Activated CD8-positive, alpha-beta memory T cell treated with anti-CD3 and anti-CD28 coated beads, Interleukin-2, amount 10 ng/mL, durations not matched to agents 7 days and 5 days (primary cell): ENCODE data around the gene PM20D2. TPM values are rescaled to one million over a fixed set of nuclear protein-coding genes. Genes with fewer than 3 reads are reported as not detected.
"Not testable (repeated sequence)": the region's sequence is repeated elsewhere in the genome, so short reads cannot be mapped to it uniquely, and the experiment has no call there.

Experiments
- ATAC-seq: fragments of 150-1000 bp; cut with Tn5 transposase; one replicate; pipeline ENCODE4 v1.10.0; 2021; ENCODE audit warnings: moderate library complexity
- CTCF ChIA-PET: fragments of 350-600 bp; sonication (Branson Sonifier 250); formaldehyde crosslinking; loops from one replicate; lab custom pipeline; 2021; ENCODE audit warnings: antibody characterized with exemption; lab: Charles Lee
- DNase-seq: peaks from one replicate; pipeline ENCODE4 v3.0.0-alpha.2; 2020
- H3K27ac Mint-ChIP-seq: one replicate; pipeline ENCODE4 v1.8.0; 2021; ENCODE audit warnings: mild to moderate bottlenecking, mixed read lengths
- H3K27me3 Mint-ChIP-seq: one replicate; pipeline ENCODE4 v1.8.0; 2021; ENCODE audit warnings: mixed read lengths
- H3K36me3 Mint-ChIP-seq: one replicate; pipeline ENCODE4 v1.8.0; 2021; ENCODE audit warnings: mild to moderate bottlenecking, mixed read lengths
- H3K4me1 Mint-ChIP-seq: one replicate; pipeline ENCODE4 v1.8.0; 2021; ENCODE audit warnings: mixed read lengths
- H3K4me3 Mint-ChIP-seq: one replicate; pipeline ENCODE4 v1.8.0; 2021; ENCODE audit warnings: mild to moderate bottlenecking, moderate library complexity, mixed read lengths
- H3K9me3 Mint-ChIP-seq: one replicate; pipeline ENCODE4 v1.8.0; 2022; ENCODE audit warnings: low read depth, mixed read lengths
- total RNA-seq, 2 experiments: library from RNA; stranded (reverse); gene quantifications; one replicate each; pipeline ENCODE4 v1.2.3, GENCODE V29; 2021

Gene PM20D2
- 10 to 100 TPM; 13.1 to 16.6 TPM for total RNA-seq

- Mint-ChIP-seq H3K27ac (peak within 1 kb of the TSS; percentile 97), H3K4me1 (peaks cover 37% of the 10 kb centered on the region), H3K9me3 (no peaks in the 10 kb centered on the region), H3K4me3 (peak within 1 kb of the TSS; percentile 84), H3K27me3 (peaks cover 10% of the 10 kb centered on the region), H3K36me3 (peaks cover 20% of the 10 kb centered on the region)
- DNase-seq: peak; percentile 78
- ATAC-seq: peak; percentile 85
- CTCF ChIA-PET: interaction anchor here (1.1 to 3.7 kb wide), 7 partner anchors 8 to 223 kb away, joined by 3 to 23 read pairs (median 8); partner anchors contain the start of genes PNRC1 and SRSF12
Measured at GRCh38 chr6:89145956-89146717, at the start of gene PM20D2. TSS of gene PM20D2 (plus strand) at chr6:89146055. CDS start at chr6:89146145, 90 bp downstream.

- peak; percentile 71 for ATAC-seq
- peaks cover 8% of the 10 kb centered on the region for H3K4me1 Mint-ChIP-seq
- no peaks in the 10 kb centered on the region for H3K9me3 Mint-ChIP-seq
- no peak overlapping the region for H3K4me3 Mint-ChIP-seq
- no peak overlapping the region for H3K27ac Mint-ChIP-seq
- no peaks in the 10 kb centered on the region for H3K27me3 Mint-ChIP-seq
- CTCF ChIA-PET: interaction anchor here (0.9 to 1.5 kb wide), 5 partner anchors 13 to 273 kb away, joined by 3 to 4 read pairs (median 3); partner anchors contain the start of gene SRSF12
- DNase-seq: no peak
- H3K36me3 Mint-ChIP-seq: no peaks in the 10 kb centered on the region
Measured at GRCh38 chr6:89098461-89098860, 47.4 kb upstream of the PM20D2 start.

- H3K4me3 Mint-ChIP-seq: no peak overlapping the region
- ATAC-seq: no peak
- H3K36me3 Mint-ChIP-seq: peaks cover 1% of the 10 kb centered on the region
Measured at GRCh38 chr6:89100114-89100513, 45.7 kb upstream of the PM20D2 start.

GRCh38 chr6:89110284-89110683 lies 35.6 kb upstream of the PM20D2 start:
- DNase-seq (no peak), ATAC-seq (no peak)
- no peaks in the 10 kb centered on the region for H3K27me3 Mint-ChIP-seq
- no peak overlapping the region for H3K4me3 Mint-ChIP-seq
- H3K9me3 Mint-ChIP-seq: no peaks in the 10 kb centered on the region
- no peak overlapping the region for H3K27ac Mint-ChIP-seq
- no peaks in the 10 kb centered on the region for H3K4me1 Mint-ChIP-seq
- CTCF ChIA-PET: no interaction called here
- no peaks in the 10 kb centered on the region for H3K36me3 Mint-ChIP-seq

More at GRCh38 chr6:89100114-89100513, 45.7 kb upstream of the PM20D2 start:
- H3K9me3 Mint-ChIP-seq: no peaks in the 10 kb centered on the region
- CTCF ChIA-PET: interaction anchor here (1.2 kb wide), 1 partner anchor 117 kb away, joined by 4 read pairs; no protein-coding TSS in a partner anchor
- peaks cover 8% of the 10 kb centered on the region for H3K4me1 Mint-ChIP-seq
- H3K27me3 Mint-ChIP-seq: no peaks in the 10 kb centered on the region
- DNase-seq: no peak
- no peak overlapping the region for H3K27ac Mint-ChIP-seq

- Mint-ChIP-seq H3K27ac (no peak overlapping the region), H3K27me3 (peaks cover 9% of the 10 kb centered on the region), H3K36me3 (no peaks in the 10 kb centered on the region), H3K4me3 (no peak overlapping the region), H3K4me1 (peaks cover 2% of the 10 kb centered on the region), H3K9me3 (no peaks in the 10 kb centered on the region)
- ATAC-seq (no peak), DNase-seq (no peak)
- CTCF ChIA-PET: interaction anchor here (1.0 to 1.3 kb wide), 2 partner anchors 13 to 25 kb away, joined by 3 read pairs; no protein-coding TSS in a partner anchor
Measured at GRCh38 chr6:89111933-89112332, 33.9 kb upstream of the PM20D2 start.

- Mint-ChIP-seq H3K9me3 (no peaks in the 10 kb centered on the region), H3K4me3 (peak overlapping the region; percentile 74), H3K4me1 (peaks cover 5% of the 10 kb centered on the region), H3K27me3 (peaks cover 29% of the 10 kb centered on the region), H3K36me3 (no peaks in the 10 kb centered on the region), H3K27ac (no peak overlapping the region)
- CTCF ChIA-PET: interaction anchor here (0.8 to 2.4 kb wide), 8 partner anchors 8 to 134 kb away, joined by 3 to 8 read pairs (median 5); partner anchors contain the start of genes PM20D2 and PNRC1
- ATAC-seq: no peak
- DNase-seq: no peak
Measured at GRCh38 chr6:89116702-89117101, 29.2 kb upstream of the PM20D2 start.

GRCh38 chr6:89117211-89118108 lies 28.4 kb upstream of the PM20D2 start, which contains the start of gene SRSF12:
TSS of gene SRSF12 (minus strand) at chr6:89118071. CDS start at chr6:89117887, 184 bp downstream.
- CTCF ChIA-PET: interaction anchor here (0.8 to 2.4 kb wide), 9 partner anchors 9 to 135 kb away, joined by 3 to 8 read pairs (median 4); partner anchors contain the start of genes PM20D2 and PNRC1
- DNase-seq: peak; percentile 50
- H3K27ac Mint-ChIP-seq: no peak within 1 kb of the TSS
- no peaks in the 10 kb centered on the region for H3K9me3 Mint-ChIP-seq
- H3K4me3 Mint-ChIP-seq: peak within 1 kb of the TSS; percentile 74
- no peaks in the 10 kb centered on the region for H3K36me3 Mint-ChIP-seq
- peaks cover 5% of the 10 kb centered on the region for H3K4me1 Mint-ChIP-seq
- peak; percentile 94 for ATAC-seq
- peaks cover 29% of the 10 kb centered on the region for H3K27me3 Mint-ChIP-seq

- Mint-ChIP-seq H3K36me3 (no peaks in the 10 kb centered on the region), H3K27ac (no peak overlapping the region), H3K27me3 (peaks cover 29% of the 10 kb centered on the region), H3K4me3 (peak overlapping the region; percentile 48), H3K4me1 (peaks cover 5% of the 10 kb centered on the region), H3K9me3 (no peaks in the 10 kb centered on the region)
- ATAC-seq (no peak), DNase-seq (no peak)
- CTCF ChIA-PET: interaction anchor here (1.2 kb wide), 1 partner anchor 42 kb away, joined by 3 read pairs; no protein-coding TSS in a partner anchor
Measured at GRCh38 chr6:89118931-89119330, 26.9 kb upstream of the PM20D2 start.

- DNase-seq (no peak), ATAC-seq (no peak)
- CTCF ChIA-PET: no interaction called here
- H3K4me1 Mint-ChIP-seq: peaks cover 5% of the 10 kb centered on the region
- H3K36me3 Mint-ChIP-seq: no peaks in the 10 kb centered on the region
- H3K27ac Mint-ChIP-seq: no peak overlapping the region
- no peaks in the 10 kb centered on the region for H3K9me3 Mint-ChIP-seq
- no peak overlapping the region for H3K4me3 Mint-ChIP-seq
- H3K27me3 Mint-ChIP-seq: peaks cover 29% of the 10 kb centered on the region
Measured at GRCh38 chr6:89120371-89120770, 25.5 kb upstream of the PM20D2 start.

- CTCF ChIA-PET: interaction anchor here (1.6 to 1.7 kb wide), 2 partner anchors 23 to 138 kb away, joined by 4 read pairs; no protein-coding TSS in a partner anchor
- H3K27me3 Mint-ChIP-seq: peaks cover 20% of the 10 kb centered on the region
- H3K27ac Mint-ChIP-seq: no peak overlapping the region
- peaks cover 3% of the 10 kb centered on the region for H3K4me1 Mint-ChIP-seq
- no peak for DNase-seq
- no peaks in the 10 kb centered on the region for H3K9me3 Mint-ChIP-seq
- no peak for ATAC-seq
- no peaks in the 10 kb centered on the region for H3K36me3 Mint-ChIP-seq
- H3K4me3 Mint-ChIP-seq: no peak overlapping the region
Measured at GRCh38 chr6:89121934-89122333, 23.9 kb upstream of the PM20D2 start.

GRCh38 chr6:89122625-89123024 lies 23.2 kb upstream of the PM20D2 start:
- CTCF ChIA-PET: interaction anchor here (1.6 to 1.7 kb wide), 3 partner anchors 10 to 139 kb away, joined by 3 to 4 read pairs (median 4); no protein-coding TSS in a partner anchor
- H3K9me3 Mint-ChIP-seq: no peaks in the 10 kb centered on the region
- H3K36me3 Mint-ChIP-seq: no peaks in the 10 kb centered on the region
- no peak overlapping the region for H3K4me3 Mint-ChIP-seq
- ATAC-seq: peak; percentile 42
- DNase-seq: no peak
- H3K4me1 Mint-ChIP-seq: no peaks in the 10 kb centered on the region
- no peak overlapping the region for H3K27ac Mint-ChIP-seq
- H3K27me3 Mint-ChIP-seq: peaks cover 17% of the 10 kb centered on the region

- H3K36me3 Mint-ChIP-seq, H3K27ac Mint-ChIP-seq, DNase-seq, H3K4me1 Mint-ChIP-seq, H3K27me3 Mint-ChIP-seq, H3K9me3 Mint-ChIP-seq, H3K4me3 Mint-ChIP-seq, ATAC-seq, CTCF ChIA-PET: not testable (repeated sequence)
Measured at GRCh38 chr6:89128256-89128671, 17.6 kb upstream of the PM20D2 start.
